Loucy (cell line): ENCODE results near the gene HYI.

Source experiments
- H2AFZ ChIP-seq: fragments of 200-600 bp; sonication (generic); 2 replicates; pipeline ENCODE4 v1.6.0; 2016; ENCODE audit warnings: antibody characterized with exemption, mild to moderate bottlenecking, low read length, moderate library complexity
- H3F3A ChIP-seq: fragments of 200-600 bp; 2 replicates; pipeline ENCODE4 v1.6.0; 2016; ENCODE audit warnings: antibody characterized with exemption, low read depth, mild to moderate bottlenecking
- H3K27me3 ChIP-seq: fragments of 200-600 bp; sonication (generic); 2 replicates; pipeline ENCODE4 v1.6.1; 2014; ENCODE audit warnings: low read length, mild to moderate bottlenecking; ENCODE audit not compliant: insufficient read depth, poor library complexity, severe bottlenecking
- H3K36me3 ChIP-seq: fragments of 200-600 bp; sonication (generic); 2 replicates; pipeline ENCODE4 v1.6.1; 2016; ENCODE audit warnings: low read length; ENCODE audit not compliant: insufficient read depth
- H3K4me1 ChIP-seq: fragments of 200-600 bp; sonication (generic); 2 replicates; pipeline ENCODE4 v1.5.1; 2014; ENCODE audit warnings: low read length, mild to moderate bottlenecking; ENCODE audit not compliant: insufficient read depth, poor library complexity, severe bottlenecking
- H3K4me2 ChIP-seq: fragments of 200-600 bp; sonication (generic); 2 replicates; pipeline ENCODE4 v1.6.0; 2014; ENCODE audit warnings: antibody characterized with exemption, low read length, low read depth, mild to moderate bottlenecking; ENCODE audit not compliant: poor library complexity, severe bottlenecking
- H3K4me3 ChIP-seq: fragments of 200-600 bp; sonication (generic); 2 replicates; pipeline ENCODE4 v1.5.1; 2014; ENCODE audit warnings: low read length, mild to moderate bottlenecking, mixed read lengths; ENCODE audit not compliant: poor library complexity, severe bottlenecking
- H3K79me2 ChIP-seq: fragments of 200-600 bp; sonication (generic); 2 replicates; pipeline ENCODE4 v1.6.1; 2014; ENCODE audit warnings: low read length; ENCODE audit not compliant: insufficient read depth
- H3K9ac ChIP-seq: fragments of 200-600 bp; sonication (generic); 2 replicates; pipeline ENCODE4 v1.6.0; 2014; ENCODE audit warnings: mild to moderate bottlenecking, low read depth, low read length, moderate library complexity; ENCODE audit not compliant: poor library complexity, severe bottlenecking
- H3K9me2 ChIP-seq: fragments of 200-600 bp; sonication (generic); replicated peaks from 2 replicates; pipeline ENCODE4 v1.6.1; 2016; ENCODE audit warnings: low read depth, low read length, mixed read lengths
- H3K9me3 ChIP-seq: fragments of 200-600 bp; sonication (generic); 2 replicates; pipeline ENCODE4 v1.6.1; 2014; ENCODE audit warnings: mild to moderate bottlenecking, antibody characterized with exemption, low read length, low read depth; ENCODE audit not compliant: insufficient read depth
- H4K20me1 ChIP-seq: fragments of 200-600 bp; sonication (generic); 2 replicates; pipeline ENCODE4 v1.6.0; 2014; ENCODE audit warnings: antibody characterized with exemption, low read length, mild to moderate bottlenecking; ENCODE audit not compliant: insufficient read depth, poor library complexity, severe bottlenecking
- CTCF ChIP-seq: fragments of 200-600 bp; sonication (generic); conservative IDR thresholded peaks from 2 replicates; pipeline ENCODE4 v1.5.1; 2014; ENCODE audit warnings: mild to moderate bottlenecking, antibody characterized with exemption, low read length
- EZH2phosphoT487 ChIP-seq: fragments of 200-600 bp; IDR thresholded peaks from 2 replicates; pipeline ENCODE4 v1.6.1; 2018; ENCODE audit warnings: antibody characterized with exemption, mild to moderate bottlenecking, moderate library complexity, borderline replicate concordance

Gene HYI

GRCh38 chr1:43493661-43494450 is 40.1 kb upstream of the HYI start:
- Histone ChIP-seq H3K4me2 (no peak overlapping the region), H3F3A (no peaks in the 10 kb centered on the region), H3K36me3 (no peaks in the 10 kb centered on the region), H3K27me3 (no peaks in the 10 kb centered on the region), H3K79me2 (no peaks in the 10 kb centered on the region), H3K4me1 (no peaks in the 10 kb centered on the region), H3K9me3 (no peaks in the 10 kb centered on the region), H2AFZ (no peak overlapping the region), H3K9me2 (no peaks in the 10 kb centered on the region), H4K20me1 (no peaks in the 10 kb centered on the region), H3K4me3 (no peak overlapping the region), H3K9ac (no peak overlapping the region)
- TF ChIP-seq CTCF: no peak
- TF ChIP-seq EZH2phosphoT487: no peak

- Histone ChIP-seq H3K4me2 (no peak overlapping the region), H3F3A (no peaks in the 10 kb centered on the region), H3K27me3 (no peaks in the 10 kb centered on the region), H3K9ac (no peak overlapping the region), H4K20me1 (no peaks in the 10 kb centered on the region), H3K36me3 (no peaks in the 10 kb centered on the region), H3K4me1 (no peaks in the 10 kb centered on the region), H2AFZ (no peak overlapping the region), H3K9me2 (no peaks in the 10 kb centered on the region), H3K9me3 (no peaks in the 10 kb centered on the region), H3K4me3 (no peak overlapping the region), H3K79me2 (no peaks in the 10 kb centered on the region)
- TF ChIP-seq EZH2phosphoT487 (no peak), CTCF (no peak)
Observed at GRCh38 chr1:43492826-43493225, 39.1 kb upstream of the HYI start.

DNA sequence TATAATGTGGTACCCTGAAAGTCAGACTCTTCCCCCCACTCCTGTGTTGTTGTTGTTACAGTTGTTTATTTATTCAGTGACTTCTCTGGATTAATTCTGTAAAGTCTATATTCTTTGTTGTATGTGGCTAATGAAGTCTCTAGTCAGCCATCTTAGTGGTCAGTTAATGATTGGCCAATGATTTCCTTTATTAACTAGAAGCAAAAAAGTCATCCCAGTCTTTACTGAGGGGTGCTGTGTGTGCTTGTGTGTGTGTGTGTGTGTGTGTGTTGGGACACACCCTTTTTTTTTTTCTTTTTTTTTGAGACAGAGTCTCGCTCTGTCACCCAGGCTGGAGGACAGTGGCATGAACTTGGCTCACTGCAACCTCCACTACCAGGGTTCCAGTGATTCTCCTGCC is 37.3 kb upstream of the HYI start:
- no peak overlapping the region for H3K4me3 ChIP-seq
- no peak overlapping the region for H2AFZ ChIP-seq
- no peak overlapping the region for H3K4me2 ChIP-seq
- TF ChIP-seq EZH2phosphoT487: no peak
- no peak for TF ChIP-seq CTCF
- no peaks in the 10 kb centered on the region for H3K27me3 ChIP-seq
- no peaks in the 10 kb centered on the region for H3K79me2 ChIP-seq
- no peaks in the 10 kb centered on the region for H3K36me3 ChIP-seq
- no peaks in the 10 kb centered on the region for H3F3A ChIP-seq
- H3K9me3 ChIP-seq: no peaks in the 10 kb centered on the region
- H3K9me2 ChIP-seq: no peaks in the 10 kb centered on the region
- H4K20me1 ChIP-seq: no peaks in the 10 kb centered on the region
- H3K9ac ChIP-seq: no peak overlapping the region
- no peaks in the 10 kb centered on the region for H3K4me1 ChIP-seq
